Measurements from ENCODE around the gene TRHDE. TPM values are rescaled to one million over a fixed set of nuclear protein-coding genes. Genes with fewer than 3 reads are reported as not detected.

Gene TRHDE
- total and polyA plus RNA-seq, 3 donors from 2014 or later, result 2.8 to 8.5 (median 3.9) TPM

- intact Hi-C loops (cut with DNase I; ENCODE audit: low total_unique reads), result no loop called here
- Histone ChIP-seq H3K4me1 (no peaks in the 10 kb centered on the region), H3K36me3 (ENCODE audit: low read depth, missing control alignments) (no peaks in the 10 kb centered on the region), H3K27ac (no peak overlapping the region), H3K4me3 (no peak overlapping the region), H3K9me3 (no peaks in the 10 kb centered on the region), H3K27me3 (no peaks in the 10 kb centered on the region)
- TF ChIP-seq CTCF (IDR thresholded peaks at IDR 0.05) (no peak), POLR2A (IDR thresholded peaks at IDR 0.05) (no peak)
- no peak for DNase-seq
- 63 to 64% methylated on average over 3 of the region's 3 CpGs for WGBS, 2 donors
Observed at GRCh38 chr12:72297666-72298065, 25.5 kb downstream of the TRHDE start.

- TF ChIP-seq CTCF (IDR thresholded peaks at IDR 0.05) (no peak), POLR2A (IDR thresholded peaks at IDR 0.05) (no peak)
- DNase-seq, result no peak
- H3K27ac ChIP-seq, result no peak overlapping the region
- 62 to 74% methylated on average over 3 of the region's 3 CpGs for whole genome bisulfite sequencing, 2 donors
- H3K4me3 ChIP-seq, result no peak overlapping the region
- no peaks in the 10 kb centered on the region for H3K36me3 ChIP-seq (ENCODE audit: low read depth, missing control alignments)
- H3K9me3 ChIP-seq, result no peaks in the 10 kb centered on the region
- no peaks in the 10 kb centered on the region for H3K27me3 ChIP-seq
- no peaks in the 10 kb centered on the region for H3K4me1 ChIP-seq
- intact Hi-C loops (cut with DNase I; ENCODE audit: low total_unique reads), result no loop called here
Observed at GRCh38 chr12:72300728-72301127, 28.6 kb downstream of the TRHDE start.

GRCh38 chr12:72304751-72305150 is 32.6 kb downstream of the TRHDE start:
- Histone ChIP-seq H3K27me3 (no peaks in the 10 kb centered on the region), H3K4me3 (no peak overlapping the region), H3K36me3 (ENCODE audit: low read depth, missing control alignments) (no peaks in the 10 kb centered on the region), H3K27ac (no peak overlapping the region), H3K9me3 (no peaks in the 10 kb centered on the region), H3K4me1 (no peaks in the 10 kb centered on the region)
- TF ChIP-seq CTCF (IDR thresholded peaks at IDR 0.05) (no peak), POLR2A (IDR thresholded peaks at IDR 0.05) (no peak)
- no peak for DNase-seq
- intact Hi-C loops (cut with DNase I; ENCODE audit: low total_unique reads), result no loop called here
- 57 to 67% methylated on average over 2 of the region's 2 CpGs for WGBS, 2 donors

- no peak for DNase-seq
- intact Hi-C loops (cut with DNase I; ENCODE audit: low total_unique reads), result no loop called here
- no peak overlapping the region for H3K27ac ChIP-seq
- TF ChIP-seq POLR2A (IDR thresholded peaks at IDR 0.05) (no peak), CTCF (IDR thresholded peaks at IDR 0.05) (no peak)
- H3K27me3 ChIP-seq, result no peaks in the 10 kb centered on the region
- 87 to 96% methylated on average over 6 of the region's 6 CpGs for WGBS, 2 donors
- H3K4me1 ChIP-seq, result no peaks in the 10 kb centered on the region
- no peaks in the 10 kb centered on the region for H3K9me3 ChIP-seq
- no peak overlapping the region for H3K4me3 ChIP-seq
- H3K36me3 ChIP-seq (ENCODE audit: low read depth, missing control alignments), result no peaks in the 10 kb centered on the region
Observed at GRCh38 chr12:72307229-72307628, 35.1 kb downstream of the TRHDE start.

GRCh38 chr12:72311946-72312345 is 39.8 kb downstream of the TRHDE start:
- no peak overlapping the region for H3K4me3 ChIP-seq
- H3K4me1 ChIP-seq, result no peaks in the 10 kb centered on the region
- intact Hi-C loops (cut with DNase I; ENCODE audit: low total_unique reads), result no loop called here
- no peak for TF ChIP-seq CTCF (IDR thresholded peaks at IDR 0.05)
- no peak for TF ChIP-seq POLR2A (IDR thresholded peaks at IDR 0.05)
- no peaks in the 10 kb centered on the region for H3K36me3 ChIP-seq (ENCODE audit: low read depth, missing control alignments)
- 76 to 83% methylated on average over 5 of the region's 5 CpGs for WGBS, 2 donors
- H3K27ac ChIP-seq, result no peak overlapping the region
- H3K27me3 ChIP-seq, result no peaks in the 10 kb centered on the region
- H3K9me3 ChIP-seq, result no peaks in the 10 kb centered on the region
- no peak for DNase-seq

Measured in testis (tissue), 3 donors.